Measurements from ENCODE around the gene TMEM59.

DNA sequence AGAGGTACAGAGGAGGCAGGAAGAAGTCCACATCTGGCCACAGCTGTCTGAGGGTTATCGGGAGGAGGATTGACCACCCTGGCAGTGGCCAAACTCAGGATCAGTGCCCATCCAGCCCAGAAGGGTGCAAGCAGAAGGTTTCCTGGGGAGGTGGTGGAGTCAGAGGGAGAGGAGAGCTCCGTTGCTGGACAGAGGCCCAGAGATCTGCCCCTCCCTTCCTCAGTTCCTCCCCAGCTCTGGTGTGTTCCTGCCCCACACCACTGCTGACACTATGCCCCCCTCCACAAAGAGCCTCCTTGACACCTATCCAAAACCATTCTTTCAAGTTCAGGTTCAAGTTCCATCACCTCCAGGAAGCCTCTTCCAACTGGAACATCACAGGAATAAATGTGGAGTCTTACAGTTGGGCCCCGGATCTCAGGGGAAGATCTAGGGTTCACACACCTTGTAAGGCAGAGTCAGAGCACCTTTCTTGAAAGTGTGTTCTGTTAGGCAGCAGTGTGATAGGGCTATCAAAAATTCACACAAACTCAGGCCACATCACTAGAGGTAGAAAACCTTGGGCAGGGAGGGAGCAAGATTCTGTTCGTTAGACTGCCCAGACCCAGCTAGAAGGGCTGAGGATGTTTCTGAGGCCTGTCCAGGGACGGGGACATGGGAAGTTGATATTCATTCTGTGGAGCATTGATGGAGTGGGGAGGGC lies 42.4 kb downstream of the TMEM59 start:
- TF ChIP-seq, protein P1, sequence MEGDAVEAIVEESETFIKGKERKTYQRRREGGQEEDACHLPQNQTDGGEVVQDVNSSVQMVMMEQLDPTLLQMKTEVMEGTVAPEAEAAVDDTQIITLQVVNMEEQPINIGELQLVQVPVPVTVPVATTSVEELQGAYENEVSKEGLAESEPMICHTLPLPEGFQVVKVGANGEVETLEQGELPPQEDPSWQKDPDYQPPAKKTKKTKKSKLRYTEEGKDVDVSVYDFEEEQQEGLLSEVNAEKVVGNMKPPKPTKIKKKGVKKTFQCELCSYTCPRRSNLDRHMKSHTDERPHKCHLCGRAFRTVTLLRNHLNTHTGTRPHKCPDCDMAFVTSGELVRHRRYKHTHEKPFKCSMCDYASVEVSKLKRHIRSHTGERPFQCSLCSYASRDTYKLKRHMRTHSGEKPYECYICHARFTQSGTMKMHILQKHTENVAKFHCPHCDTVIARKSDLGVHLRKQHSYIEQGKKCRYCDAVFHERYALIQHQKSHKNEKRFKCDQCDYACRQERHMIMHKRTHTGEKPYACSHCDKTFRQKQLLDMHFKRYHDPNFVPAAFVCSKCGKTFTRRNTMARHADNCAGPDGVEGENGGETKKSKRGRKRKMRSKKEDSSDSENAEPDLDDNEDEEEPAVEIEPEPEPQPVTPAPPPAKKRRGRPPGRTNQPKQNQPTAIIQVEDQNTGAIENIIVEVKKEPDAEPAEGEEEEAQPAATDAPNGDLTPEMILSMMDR (IDR thresholded peaks at IDR 0.05), result no peak
- TF ChIP-seq POLR2A (IDR thresholded peaks at IDR 0.05), result no peak

Measured in thyroid gland (tissue), 4 donors.